Astrocyte (in vitro differentiated cells and primary cell): ENCODE data around the gene CCDC80. TPM values are rescaled to one million over a fixed set of nuclear protein-coding genes. Genes with fewer than 3 reads are reported as not detected.

Experiments used
- DNase-seq: peaks from one replicate; pipeline ENCODE4 v3.0.0-alpha.2; 2010; ENCODE audit warnings: low read depth
- FAIRE-seq: peaks from 2 replicates; lab custom pipeline; 2011; peaks lifted over from hg19 to GRCh38; lab: Jason Lieb, UNC
- H2AFZ ChIP-seq: 2 replicates; pipeline ENCODE4 v1.6.0; 2012; ENCODE audit warnings: low read depth, low read length, inconsistent platforms
- H3K27ac ChIP-seq: 2 replicates; pipeline ENCODE4 v1.5.1; 2011; ENCODE audit warnings: low read depth, low read length, inconsistent platforms
- H3K27me3 ChIP-seq: 2 replicates; pipeline ENCODE4 v1.6.0; 2011; ENCODE audit warnings: low read length, inconsistent platforms; ENCODE audit not compliant: insufficient read depth
- H3K36me3 ChIP-seq: 2 replicates; pipeline ENCODE4 v1.5.1; 2011; ENCODE audit warnings: low read length, inconsistent platforms; ENCODE audit not compliant: insufficient read depth
- H3K4me1 ChIP-seq: 2 replicates; pipeline ENCODE4 v1.5.1; 2011; ENCODE audit warnings: low read length, inconsistent platforms; ENCODE audit not compliant: insufficient read depth
- H3K4me2 ChIP-seq: 2 replicates; pipeline ENCODE4 v1.6.0; 2012; ENCODE audit warnings: low read length, inconsistent platforms
- H3K4me3 ChIP-seq: 2 replicates; pipeline ENCODE4 v1.5.1; 2011; ENCODE audit warnings: low read depth, mild to moderate bottlenecking, low read length, inconsistent platforms; ENCODE audit not compliant: insufficient read depth
- H3K79me2 ChIP-seq: 2 replicates; pipeline ENCODE4 v1.6.0; 2012; ENCODE audit warnings: mild to moderate bottlenecking, low read length, inconsistent platforms; ENCODE audit not compliant: insufficient read depth
- H3K9ac ChIP-seq: 2 replicates; pipeline ENCODE4 v1.6.0; 2012; ENCODE audit warnings: mild to moderate bottlenecking, low read length, inconsistent platforms
- H3K9me3 ChIP-seq: 2 replicates; pipeline ENCODE4 v1.5.1; 2012; ENCODE audit warnings: low read depth, mild to moderate bottlenecking, low read length, inconsistent platforms; ENCODE audit not compliant: insufficient read depth
- H4K20me1 ChIP-seq: 2 replicates; pipeline ENCODE4 v1.6.0; 2012; ENCODE audit warnings: low read length, inconsistent platforms; ENCODE audit not compliant: insufficient read depth
- H3K27ac Mint-ChIP-seq: one replicate; pipeline ENCODE4 v1.8.0; 2021; ENCODE audit warnings: mild to moderate bottlenecking, mixed read lengths; ENCODE audit not compliant: unreplicated experiment
- H3K27me3 Mint-ChIP-seq: one replicate; pipeline ENCODE4 v1.8.0; 2021; ENCODE audit warnings: low read depth, mixed read lengths; ENCODE audit not compliant: unreplicated experiment
- H3K36me3 Mint-ChIP-seq: one replicate; pipeline ENCODE4 v1.8.0; 2021; ENCODE audit warnings: low read depth, mixed read lengths; ENCODE audit not compliant: unreplicated experiment
- H3K4me1 Mint-ChIP-seq: one replicate; pipeline ENCODE4 v1.8.0; 2021; ENCODE audit warnings: low read depth, mixed read lengths; ENCODE audit not compliant: unreplicated experiment
- H3K4me3 Mint-ChIP-seq: one replicate; pipeline ENCODE4 v1.8.0; 2021; ENCODE audit warnings: mild to moderate bottlenecking, moderate library complexity, mixed read lengths; ENCODE audit not compliant: unreplicated experiment
- H3K9me3 Mint-ChIP-seq: one replicate; pipeline ENCODE4 v1.8.0; 2021; ENCODE audit warnings: mild to moderate bottlenecking, mixed read lengths; ENCODE audit not compliant: unreplicated experiment
- EZH2 ChIP-seq: IDR thresholded peaks from 2 replicates; pipeline ENCODE4 v1.6.1; 2012; ENCODE audit warnings: mild to moderate bottlenecking, low read length, inconsistent platforms; ENCODE audit not compliant: insufficient read depth
- total RNA-seq: library from RNA; stranded (reverse); gene quantifications from 2 replicates; pipeline ENCODE4 v1.2.1, GENCODE V29; 2021
- TF ChIP-seq, protein P1 (sequence below): IDR thresholded peaks from 2 replicates; pipeline ENCODE4 v1.5.1; 2011; ENCODE audit warnings: low read depth, mild to moderate bottlenecking, inconsistent platforms, low read length, moderate library complexity; ENCODE audit not compliant: insufficient read depth

CCDC80 gene
- total RNA-seq, 1 donor from 2014 or later: 272 TPM

DNA sequence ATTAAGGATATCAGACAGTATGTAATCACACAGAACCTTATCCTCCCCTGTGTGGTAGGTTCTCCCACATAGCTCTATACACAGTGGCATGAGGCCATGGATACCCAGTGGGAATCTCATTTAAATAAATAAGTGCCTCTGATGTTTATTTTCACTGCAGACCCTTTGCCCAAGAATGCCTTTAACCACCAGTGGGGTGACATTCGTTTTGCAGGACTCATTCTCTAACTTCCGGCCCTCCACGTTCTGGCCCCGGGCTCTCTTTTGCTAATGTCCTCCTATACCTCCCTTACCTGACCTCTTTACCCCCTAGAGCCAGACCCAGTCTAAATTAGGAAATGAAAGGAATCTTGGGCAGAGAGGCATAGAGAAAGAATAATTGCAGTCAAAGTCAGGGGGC is 8.3 kb downstream of the CCDC80 start:
- DNase-seq: no peak
- peak overlapping the region; percentile 9 for H2AFZ ChIP-seq
- H3K9me3 Mint-ChIP-seq: no peaks in the 10 kb centered on the region
- H3K9me3 ChIP-seq: no peaks in the 10 kb centered on the region
- peak overlapping the region; percentile 49 for H3K27ac Mint-ChIP-seq
- H3K36me3 Mint-ChIP-seq: peaks cover 6% of the 10 kb centered on the region
- H3K4me2 ChIP-seq: peak overlapping the region; percentile 88
- H3K27me3 ChIP-seq: no peaks in the 10 kb centered on the region
- peaks cover 12% of the 10 kb centered on the region for H3K36me3 ChIP-seq
- peaks cover 18% of the 10 kb centered on the region for H4K20me1 ChIP-seq
- H3K9ac ChIP-seq: peak overlapping the region; percentile 29
- H3K4me3 ChIP-seq: peak overlapping the region; percentile 30
- H3K4me1 ChIP-seq: peaks cover 54% of the 10 kb centered on the region
- TF ChIP-seq, protein P1, sequence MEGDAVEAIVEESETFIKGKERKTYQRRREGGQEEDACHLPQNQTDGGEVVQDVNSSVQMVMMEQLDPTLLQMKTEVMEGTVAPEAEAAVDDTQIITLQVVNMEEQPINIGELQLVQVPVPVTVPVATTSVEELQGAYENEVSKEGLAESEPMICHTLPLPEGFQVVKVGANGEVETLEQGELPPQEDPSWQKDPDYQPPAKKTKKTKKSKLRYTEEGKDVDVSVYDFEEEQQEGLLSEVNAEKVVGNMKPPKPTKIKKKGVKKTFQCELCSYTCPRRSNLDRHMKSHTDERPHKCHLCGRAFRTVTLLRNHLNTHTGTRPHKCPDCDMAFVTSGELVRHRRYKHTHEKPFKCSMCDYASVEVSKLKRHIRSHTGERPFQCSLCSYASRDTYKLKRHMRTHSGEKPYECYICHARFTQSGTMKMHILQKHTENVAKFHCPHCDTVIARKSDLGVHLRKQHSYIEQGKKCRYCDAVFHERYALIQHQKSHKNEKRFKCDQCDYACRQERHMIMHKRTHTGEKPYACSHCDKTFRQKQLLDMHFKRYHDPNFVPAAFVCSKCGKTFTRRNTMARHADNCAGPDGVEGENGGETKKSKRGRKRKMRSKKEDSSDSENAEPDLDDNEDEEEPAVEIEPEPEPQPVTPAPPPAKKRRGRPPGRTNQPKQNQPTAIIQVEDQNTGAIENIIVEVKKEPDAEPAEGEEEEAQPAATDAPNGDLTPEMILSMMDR: no peak
- no peak for TF ChIP-seq EZH2
- no peak for FAIRE-seq
- peaks cover 75% of the 10 kb centered on the region for H3K79me2 ChIP-seq
- no peaks in the 10 kb centered on the region for H3K27me3 Mint-ChIP-seq
- H3K4me3 Mint-ChIP-seq: peak overlapping the region; percentile 46
- H3K4me1 Mint-ChIP-seq: peaks cover 57% of the 10 kb centered on the region
- peak overlapping the region; percentile 44 for H3K27ac ChIP-seq

DNA sequence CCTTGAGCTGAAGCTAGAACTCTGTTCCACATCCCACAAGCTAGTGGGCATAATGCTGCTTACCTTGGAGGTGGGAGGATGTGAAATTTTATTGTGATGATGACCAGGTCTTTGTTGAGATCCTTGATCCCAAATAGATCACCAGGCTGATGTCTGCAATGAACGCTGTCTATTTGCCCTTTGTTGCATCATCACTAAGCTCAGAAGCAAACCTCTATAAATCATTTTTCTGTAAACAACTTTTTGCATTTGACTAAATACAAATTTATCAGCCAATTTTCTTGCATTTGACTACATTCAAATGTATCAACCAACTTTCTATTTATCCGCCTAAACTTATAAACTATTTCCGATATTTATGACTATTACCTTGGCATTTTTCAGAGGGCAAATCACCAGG is 9.7 kb downstream of the CCDC80 start:
- Histone ChIP-seq H3K9me3 (no peaks in the 10 kb centered on the region), H3K27me3 (no peaks in the 10 kb centered on the region), H4K20me1 (peaks cover 18% of the 10 kb centered on the region), H3K36me3 (peaks cover 12% of the 10 kb centered on the region), H3K4me1 (peaks cover 43% of the 10 kb centered on the region), H3K27ac (no peak overlapping the region), H3K9ac (no peak overlapping the region), H3K79me2 (peaks cover 67% of the 10 kb centered on the region), H3K4me2 (no peak overlapping the region), H3K4me3 (no peak overlapping the region), H2AFZ (no peak overlapping the region)
- H3K9me3 Mint-ChIP-seq: no peaks in the 10 kb centered on the region
- TF ChIP-seq, protein P1: no peak
- TF ChIP-seq EZH2: no peak
- peaks cover 51% of the 10 kb centered on the region for H3K4me1 Mint-ChIP-seq
- no peak for FAIRE-seq
- H3K27me3 Mint-ChIP-seq: no peaks in the 10 kb centered on the region
- no peak overlapping the region for H3K27ac Mint-ChIP-seq
- DNase-seq: no peak
- no peaks in the 10 kb centered on the region for H3K36me3 Mint-ChIP-seq
- H3K4me3 Mint-ChIP-seq: no peak overlapping the region

DNA sequence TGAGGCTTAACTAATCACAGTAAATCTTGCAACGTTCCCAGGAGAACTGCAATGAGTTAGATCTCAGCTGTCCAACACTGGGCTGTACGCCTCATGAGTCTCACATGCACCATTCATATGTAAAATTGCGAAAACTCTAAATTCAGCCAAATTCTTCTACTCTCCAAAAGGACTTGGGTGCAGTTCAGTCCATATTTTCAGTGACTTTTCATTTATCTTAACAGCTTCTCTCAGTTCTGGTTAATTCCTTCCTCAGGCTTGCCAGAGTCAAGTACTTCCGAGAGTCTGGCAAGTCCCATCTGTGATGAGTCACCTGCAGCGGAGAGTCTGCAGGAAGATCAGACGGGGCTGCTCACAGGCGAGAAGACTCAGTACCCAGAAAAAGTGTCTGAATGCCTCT is 11.5 kb downstream of the CCDC80 start:
- H3K27ac Mint-ChIP-seq: peak overlapping the region; percentile 78
- peak overlapping the region; percentile 45 for H3K4me3 Mint-ChIP-seq
- H3K27me3 ChIP-seq: no peaks in the 10 kb centered on the region
- FAIRE-seq (peak; percentile 93), DNase-seq (peak; percentile 97)
- no peaks in the 10 kb centered on the region for H3K27me3 Mint-ChIP-seq
- H3K9me3 ChIP-seq: no peaks in the 10 kb centered on the region
- peak overlapping the region; percentile 13 for H3K27ac ChIP-seq
- H2AFZ ChIP-seq: no peak overlapping the region
- no peaks in the 10 kb centered on the region for H3K9me3 Mint-ChIP-seq
- H3K4me3 ChIP-seq: peak overlapping the region; percentile 21
- peaks cover 38% of the 10 kb centered on the region for H3K4me1 Mint-ChIP-seq
- H3K4me1 ChIP-seq: peaks cover 32% of the 10 kb centered on the region
- H3K36me3 ChIP-seq: peaks cover 14% of the 10 kb centered on the region
- peaks cover 8% of the 10 kb centered on the region for H4K20me1 ChIP-seq
- H3K4me2 ChIP-seq: peak overlapping the region; percentile 68
- peaks cover 52% of the 10 kb centered on the region for H3K79me2 ChIP-seq
- H3K36me3 Mint-ChIP-seq: peaks cover 2% of the 10 kb centered on the region
- peak overlapping the region; percentile 6 for H3K9ac ChIP-seq
- no peak for TF ChIP-seq EZH2
- TF ChIP-seq, protein P1: no peak
